ENCODE data around the gene SLC8A2.

GRCh38 chr19:47423203-47423882 is 48.4 kb downstream of the SLC8A2 start:
- TF ChIP-seq MXI1 (IDR thresholded peaks at IDR 0.05; ENCODE audit: low read depth, low read length) (no peak), CTCF (IDR thresholded peaks at IDR 0.05 in 2 of 3, conservative IDR thresholded peaks at IDR 0.05 in 1 of 3; ENCODE audit: control insufficient read depth in 2 of 3, extremely low read depth in 1 of 3, insufficient read depth in 1 of 3, low read depth in 3 of 3, low read length in 3 of 3) (no peak), POLR2A (IDR thresholded peaks at IDR 0.05; ENCODE audit: low read depth, low read length) (no peak), HCFC1 (IDR thresholded peaks at IDR 0.05; ENCODE audit: low read length) (no peak), REST (IDR thresholded peaks at IDR 0.05; ENCODE audit: low read depth, low read length) (no peak), E2F8 (IDR thresholded peaks at IDR 0.05; ENCODE audit: low read depth, partially characterized antibody) (no peak)
